NT2/D1 (cell line): ENCODE measurements around the gene AGPAT3.

Source experiments
- DNase-seq: peaks from one replicate; pipeline ENCODE4 v3.0.0-alpha.2; 2011; ENCODE audit warnings: low read depth, low spot score
- H3K27me3 ChIP-seq: 2 replicates; pipeline ENCODE4 v1.6.0; 2011; ENCODE audit warnings: mild to moderate bottlenecking; ENCODE audit not compliant: insufficient read length, insufficient read depth
- H3K36me3 ChIP-seq: 2 replicates; pipeline ENCODE4 v1.6.1; 2011; ENCODE audit warnings: mild to moderate bottlenecking, low read length, mixed read lengths; ENCODE audit not compliant: insufficient read depth, insufficient read length
- H3K4me1 ChIP-seq: 2 replicates; pipeline ENCODE4 v1.5.1; 2011; ENCODE audit not compliant: insufficient read depth, insufficient read length
- H3K4me3 ChIP-seq: 2 replicates; pipeline ENCODE4 v1.5.1; 2011; ENCODE audit warnings: low read depth; ENCODE audit not compliant: insufficient read length
- H3K9ac ChIP-seq: 2 replicates; pipeline ENCODE4 v1.6.0; 2011; ENCODE audit warnings: low read depth; ENCODE audit not compliant: insufficient read length
- H3K9me3 ChIP-seq: 2 replicates; pipeline ENCODE4 v1.5.1; 2011; ENCODE audit warnings: mild to moderate bottlenecking, low read length; ENCODE audit not compliant: insufficient read depth
- SUZ12 ChIP-seq: IDR thresholded peaks from 2 replicates; pipeline ENCODE4 v1.6.1; 2011; ENCODE audit not compliant: insufficient read length, insufficient read depth; ENCODE audit errors: extremely low read depth
- YY1 ChIP-seq: IDR thresholded peaks from 2 replicates; pipeline ENCODE4 v1.6.1; 2011; ENCODE audit not compliant: insufficient read length, insufficient read depth
- ZNF274 ChIP-seq: IDR thresholded peaks from 2 replicates; pipeline ENCODE4 v1.6.1; 2011; ENCODE audit warnings: mild to moderate bottlenecking, low read depth, low read length

Gene AGPAT3

DNA sequence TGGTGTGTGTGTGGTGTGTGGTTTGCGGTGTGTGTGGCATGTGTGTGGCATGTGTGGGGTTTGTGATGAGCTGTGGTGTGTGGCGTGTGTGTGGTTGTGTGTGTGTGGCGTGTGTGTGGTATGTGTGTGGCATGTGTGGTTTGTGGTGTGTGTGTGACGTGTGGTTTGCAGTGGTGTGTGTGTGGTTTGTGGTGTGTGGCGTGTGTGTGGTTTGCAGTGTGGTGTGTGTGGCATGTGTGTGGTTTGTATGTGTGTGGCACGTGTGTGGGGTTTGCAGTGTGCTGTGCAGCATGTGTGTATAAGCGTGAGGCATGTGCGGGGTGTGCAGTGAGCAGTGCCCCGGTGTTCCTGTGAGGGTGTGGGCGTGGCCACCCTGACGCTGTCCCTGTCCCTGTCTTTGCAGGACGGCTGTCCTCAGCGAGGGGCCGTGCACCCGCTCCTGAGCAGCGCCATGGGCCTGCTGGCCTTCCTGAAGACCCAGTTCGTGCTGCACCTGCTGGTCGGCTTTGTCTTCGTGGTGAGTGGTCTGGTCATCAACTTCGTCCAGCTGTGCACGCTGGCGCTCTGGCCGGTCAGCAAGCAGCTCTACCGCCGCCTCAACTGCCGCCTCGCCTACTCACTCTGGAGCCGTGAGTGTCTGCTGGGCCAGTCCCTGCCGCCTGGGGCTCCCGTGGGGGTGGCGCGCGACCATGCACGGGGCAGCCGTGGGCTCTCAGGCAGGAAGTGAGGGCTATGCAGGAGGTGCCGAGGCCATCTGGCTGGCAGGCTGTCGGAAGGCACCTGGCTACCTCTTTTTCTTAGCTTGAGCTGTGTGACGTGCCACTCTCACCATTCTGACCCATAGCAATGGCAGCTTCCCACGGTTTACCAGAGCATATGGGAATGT is 94.5 kb downstream of the AGPAT3 start:
- Histone ChIP-seq H3K9me3 (no peaks in the 10 kb centered on the region; the same call in 1 of the 2 replicates), H3K4me3 (no peak overlapping the region), H3K27me3 (no peaks in the 10 kb centered on the region), H3K4me1 (peaks cover 12% of the 10 kb centered on the region), H3K9ac (no peak overlapping the region), H3K36me3 (no peaks in the 10 kb centered on the region)
- TF ChIP-seq SUZ12 = no peak
- no peak for TF ChIP-seq ZNF274
- no peak for TF ChIP-seq YY1
- no peak for DNase-seq

GRCh38 chr21:43961382-43961909 is 96.4 kb downstream of the AGPAT3 start:
- DNase-seq = no peak
- Histone ChIP-seq H3K27me3 (no peaks in the 10 kb centered on the region), H3K4me1 (peaks cover 12% of the 10 kb centered on the region), H3K4me3 (no peak overlapping the region), H3K9me3 (no peaks in the 10 kb centered on the region; the same call in 1 of the 2 replicates), H3K9ac (no peak overlapping the region), H3K36me3 (no peaks in the 10 kb centered on the region)
- no peak for TF ChIP-seq YY1

GRCh38 chr21:43965911-43966585 is 101.0 kb downstream of the AGPAT3 start:
- H3K4me3 ChIP-seq = no peak overlapping the region
- no peak for DNase-seq
- H3K4me1 ChIP-seq = peaks cover 3% of the 10 kb centered on the region
- H3K9ac ChIP-seq = no peak overlapping the region
- H3K27me3 ChIP-seq = no peaks in the 10 kb centered on the region
- TF ChIP-seq ZNF274 (no peak), SUZ12 (no peak), YY1 (no peak)
- no peaks in the 10 kb centered on the region; the same call in 1 of the 2 replicates for H3K9me3 ChIP-seq
- peaks cover 5% of the 10 kb centered on the region for H3K36me3 ChIP-seq

GRCh38 chr21:43966946-43967512 is 102.0 kb downstream of the AGPAT3 start:
- Histone ChIP-seq H3K36me3 (peaks cover 9% of the 10 kb centered on the region), H3K4me3 (no peak overlapping the region), H3K4me1 (peaks cover 10% of the 10 kb centered on the region), H3K9me3 (no peaks in the 10 kb centered on the region; the same call in 1 of the 2 replicates), H3K9ac (no peak overlapping the region), H3K27me3 (no peaks in the 10 kb centered on the region)
- no peak for TF ChIP-seq YY1
- no peak for TF ChIP-seq SUZ12
- TF ChIP-seq ZNF274 = no peak
- no peak for DNase-seq

GRCh38 chr21:43967981-43968380 is 103.0 kb downstream of the AGPAT3 start:
- no peaks in the 10 kb centered on the region for H3K27me3 ChIP-seq
- no peak for DNase-seq
- H3K4me3 ChIP-seq = no peak overlapping the region
- peaks cover 9% of the 10 kb centered on the region for H3K36me3 ChIP-seq
- TF ChIP-seq SUZ12 = no peak
- TF ChIP-seq YY1 = no peak
- no peak for TF ChIP-seq ZNF274
- no peak overlapping the region for H3K9ac ChIP-seq
- peaks cover 10% of the 10 kb centered on the region for H3K4me1 ChIP-seq
- H3K9me3 ChIP-seq = no peaks in the 10 kb centered on the region; the same call in 1 of the 2 replicates

DNA sequence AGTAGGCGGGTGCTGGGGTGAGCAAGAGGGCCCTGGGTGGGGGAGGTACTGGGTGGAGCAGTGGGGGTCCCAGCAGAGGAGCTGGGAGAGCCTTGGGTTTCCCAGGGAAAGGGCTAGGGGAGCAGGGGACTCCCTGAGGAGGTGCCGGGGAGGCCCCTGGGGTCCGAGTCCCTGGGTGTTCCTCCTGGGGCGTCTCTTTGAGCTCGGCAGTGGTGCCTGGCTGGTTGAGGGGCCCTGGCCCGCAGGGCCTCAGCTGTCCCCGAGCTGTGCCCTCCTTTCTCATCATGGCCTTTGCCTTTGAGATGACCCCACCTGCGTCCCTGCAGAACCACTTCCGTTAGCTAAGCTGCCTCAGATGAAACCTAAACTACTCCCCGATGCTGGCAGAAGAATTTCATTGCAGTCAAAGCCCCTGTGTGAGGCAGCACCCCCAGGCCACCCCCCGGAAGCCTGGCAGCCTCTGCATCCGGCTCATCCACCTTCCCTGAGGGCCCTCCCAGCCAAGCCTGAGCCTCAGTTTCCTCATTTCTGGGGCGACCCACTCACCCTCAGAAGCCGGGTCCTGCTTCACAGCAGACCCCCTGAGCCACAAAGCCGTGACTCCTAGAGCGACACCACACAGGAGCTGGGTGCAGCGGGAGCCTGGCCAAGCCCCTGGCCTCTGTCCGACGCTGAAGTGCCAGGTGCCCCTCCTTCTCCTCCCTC is 103.5 kb downstream of the AGPAT3 start:
- Histone ChIP-seq H3K36me3 (peaks cover 9% of the 10 kb centered on the region), H3K9ac (no peak overlapping the region), H3K4me3 (no peak overlapping the region), H3K9me3 (no peaks in the 10 kb centered on the region), H3K27me3 (no peaks in the 10 kb centered on the region), H3K4me1 (peaks cover 10% of the 10 kb centered on the region)
- no peak for DNase-seq
- no peak for TF ChIP-seq ZNF274
- no peak for TF ChIP-seq YY1
- no peak for TF ChIP-seq SUZ12

- TF ChIP-seq SUZ12 (no peak), YY1 (no peak), ZNF274 (no peak)
- peaks cover 9% of the 10 kb centered on the region for H3K36me3 ChIP-seq
Measured at GRCh38 chr21:43969115-43969444, 104.1 kb downstream of the AGPAT3 start.

More at GRCh38 chr21:43969115-43969444, 104.1 kb downstream of the AGPAT3 start:
- Histone ChIP-seq H3K9me3 (no peaks in the 10 kb centered on the region), H3K4me3 (no peak overlapping the region), H3K27me3 (no peaks in the 10 kb centered on the region), H3K9ac (no peak overlapping the region), H3K4me1 (peaks cover 10% of the 10 kb centered on the region)
- no peak for DNase-seq
